NB4 (cell line): ENCODE measurements around the gene TPRG1L.

ENCODE experiments used
- DNase-seq: peaks from one replicate; pipeline ENCODE4 v3.0.0; 2010; ENCODE audit warnings: low read depth
- H3K4me3 ChIP-seq: one replicate; pipeline ENCODE4 v1.5.1; 2011; ENCODE audit warnings: mild to moderate bottlenecking, low read depth, low read length, moderate library complexity
- CTCF ChIP-seq: IDR thresholded peaks from one replicate; pipeline ENCODE4 v1.5.1; 2012; ENCODE audit warnings: low read depth, low read length
- MAX ChIP-seq: IDR thresholded peaks from 2 replicates; pipeline ENCODE4 v1.6.1; 2011; ENCODE audit warnings: low read depth, low read length
- MYC ChIP-seq: IDR thresholded peaks from 2 replicates; pipeline ENCODE4 v1.6.1; 2011; ENCODE audit warnings: low read depth, low read length
- POLR2A ChIP-seq: IDR thresholded peaks from 2 replicates; pipeline ENCODE4 v1.6.1; 2011; ENCODE audit warnings: mild to moderate bottlenecking; ENCODE audit not compliant: insufficient read length; ENCODE audit errors: extremely low read depth

The TPRG1L gene

GRCh38 chr1:3654549-3655281 is 29.9 kb downstream of the TPRG1L start:
- DNase-seq, result no peak
- H3K4me3 ChIP-seq, result no peak overlapping the region
- TF ChIP-seq MAX, result no peak
- no peak for TF ChIP-seq MYC
- TF ChIP-seq POLR2A, result no peak
- no peak for TF ChIP-seq CTCF

- TF ChIP-seq POLR2A (no peak), MYC (no peak), CTCF (no peak), MAX (no peak)
- DNase-seq, result no peak
- H3K4me3 ChIP-seq, result no peak overlapping the region
These were observed 31.8 kb downstream of the TPRG1L start for GRCh38 chr1:3656450-3657095.

GRCh38 chr1:3657096-3657475 is 32.3 kb downstream of the TPRG1L start:
- no peak overlapping the region for H3K4me3 ChIP-seq
- no peak for DNase-seq
- no peak for TF ChIP-seq MAX
- no peak for TF ChIP-seq POLR2A
- TF ChIP-seq CTCF, result no peak
- TF ChIP-seq MYC, result no peak

GRCh38 chr1:3657578-3658230 is 32.9 kb downstream of the TPRG1L start:
- H3K4me3 ChIP-seq, result no peak overlapping the region
- TF ChIP-seq POLR2A, result no peak
- no peak for TF ChIP-seq MYC
- no peak for TF ChIP-seq CTCF
- TF ChIP-seq MAX, result no peak
- no peak for DNase-seq

- TF ChIP-seq MAX, result no peak
- no peak for TF ChIP-seq POLR2A
- no peak for TF ChIP-seq CTCF
- no peak for TF ChIP-seq MYC
- no peak for DNase-seq
- no peak overlapping the region for H3K4me3 ChIP-seq
These were observed 33.4 kb downstream of the TPRG1L start for GRCh38 chr1:3658231-3658615.
